ENCODE results near the gene AOAH. TPM values are rescaled to one million over a fixed set of nuclear protein-coding genes. Genes with fewer than 3 reads are reported as not detected.

Gene AOAH
- total RNA-seq, 1 donor from 2014 or later, result 5.5 TPM

DNA sequence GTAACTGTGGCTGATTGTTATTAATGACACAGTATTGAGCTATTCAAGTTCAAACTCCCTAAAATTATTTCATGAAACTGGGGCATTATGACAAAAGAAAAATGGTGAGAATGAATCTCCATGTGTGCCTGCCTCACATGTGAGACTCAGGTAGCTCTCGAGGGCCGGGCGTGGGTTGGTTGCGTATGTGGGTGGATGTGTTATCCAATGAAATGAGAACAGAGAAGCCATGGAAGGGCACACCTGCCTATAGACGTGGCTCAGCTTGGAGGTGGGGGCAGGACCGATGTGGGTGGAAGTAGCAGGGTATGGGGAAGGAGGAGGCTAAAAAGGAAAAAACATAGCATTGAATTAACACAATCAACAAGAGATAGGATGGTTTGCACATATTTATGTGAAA is 96.5 kb downstream of the AOAH start:
- no peak overlapping the region for H3K4me3 ChIP-seq
- no peak overlapping the region for H3K9ac ChIP-seq
- H3K27me3 ChIP-seq, result no peaks in the 10 kb centered on the region
- no peak overlapping the region for H3K27ac Mint-ChIP-seq
- no peaks in the 10 kb centered on the region for H4K20me1 ChIP-seq (ENCODE audit: low read depth)
- no peak overlapping the region for H2AFZ ChIP-seq (replicated peaks)
- DNase-seq (ENCODE audit: low spot score), result no peak
- H3K36me3 Mint-ChIP-seq, result no peaks in the 10 kb centered on the region
- H3K4me1 Mint-ChIP-seq, result peaks cover 24% of the 10 kb centered on the region
- no peaks in the 10 kb centered on the region for H3K9me3 ChIP-seq (ENCODE audit: low read depth)
- H3K36me3 ChIP-seq, result no peaks in the 10 kb centered on the region
- H3K79me2 ChIP-seq (ENCODE audit: low read depth), result no peaks in the 10 kb centered on the region
- H3K4me1 ChIP-seq, result peaks cover 17% of the 10 kb centered on the region
- TF ChIP-seq CTCF (IDR thresholded peaks at IDR 0.05) (no peak), EZH2 (IDR thresholded peaks at IDR 0.05) (no peak), EZH2phosphoT487 (IDR thresholded peaks at IDR 0.05) (no peak)
- no peak overlapping the region for H3K4me2 ChIP-seq
- no peaks in the 10 kb centered on the region for H3F3A ChIP-seq (ENCODE audit: low read depth)
- no peak overlapping the region for H3K4me3 Mint-ChIP-seq
- H3K27ac ChIP-seq, result no peak overlapping the region
- H3K27me3 Mint-ChIP-seq (ENCODE audit: insufficient read depth, low read depth), result peaks cover 8% of the 10 kb centered on the region
- H3K9me3 Mint-ChIP-seq, result no peaks in the 10 kb centered on the region

- no peaks in the 10 kb centered on the region for H3K9me3 Mint-ChIP-seq
Measured at GRCh38 chr7:36626111-36626510, 98.2 kb downstream of the AOAH start.

GRCh38 chr7:36625247-36625646 is 99.0 kb downstream of the AOAH start:
- H3F3A ChIP-seq (ENCODE audit: low read depth), result no peaks in the 10 kb centered on the region
- no peak overlapping the region for H2AFZ ChIP-seq (replicated peaks)
- H3K36me3 ChIP-seq, result no peaks in the 10 kb centered on the region
- Mint-ChIP-seq H3K9me3 (no peaks in the 10 kb centered on the region), H3K36me3 (no peaks in the 10 kb centered on the region), H3K4me1 (peaks cover 34% of the 10 kb centered on the region), H3K27me3 (ENCODE audit: insufficient read depth, low read depth) (peaks cover 6% of the 10 kb centered on the region), H3K27ac (no peak overlapping the region), H3K4me3 (no peak overlapping the region)
- H3K4me2 ChIP-seq, result no peak overlapping the region
- no peaks in the 10 kb centered on the region for H3K79me2 ChIP-seq (ENCODE audit: low read depth)
- no peaks in the 10 kb centered on the region for H4K20me1 ChIP-seq (ENCODE audit: low read depth)
- H3K4me3 ChIP-seq, result no peak overlapping the region
- DNase-seq (ENCODE audit: low spot score), result no peak
- no peak for TF ChIP-seq EZH2phosphoT487 (IDR thresholded peaks at IDR 0.05)
- no peak for TF ChIP-seq CTCF (IDR thresholded peaks at IDR 0.05)
- TF ChIP-seq EZH2 (IDR thresholded peaks at IDR 0.05), result no peak
- H3K9ac ChIP-seq, result no peak overlapping the region
- H3K27ac ChIP-seq, result no peak overlapping the region
- no peaks in the 10 kb centered on the region for H3K27me3 ChIP-seq
- peaks cover 16% of the 10 kb centered on the region for H3K4me1 ChIP-seq
- no peaks in the 10 kb centered on the region for H3K9me3 ChIP-seq (ENCODE audit: low read depth)

More at GRCh38 chr7:36626111-36626510, 98.2 kb downstream of the AOAH start:
- Mint-ChIP-seq H3K27me3 (ENCODE audit: insufficient read depth, low read depth) (peaks cover 6% of the 10 kb centered on the region), H3K4me3 (no peak overlapping the region), H3K27ac (no peak overlapping the region), H3K36me3 (no peaks in the 10 kb centered on the region), H3K4me1 (peaks cover 29% of the 10 kb centered on the region)
- Histone ChIP-seq H3K27ac (no peak overlapping the region), H3K36me3 (no peaks in the 10 kb centered on the region), H3K9ac (no peak overlapping the region), H3K9me3 (ENCODE audit: low read depth) (no peaks in the 10 kb centered on the region), H3K27me3 (no peaks in the 10 kb centered on the region), H3F3A (ENCODE audit: low read depth) (no peaks in the 10 kb centered on the region), H3K4me3 (no peak overlapping the region), H4K20me1 (ENCODE audit: low read depth) (no peaks in the 10 kb centered on the region), H2AFZ (replicated peaks) (no peak overlapping the region), H3K79me2 (ENCODE audit: low read depth) (no peaks in the 10 kb centered on the region), H3K4me1 (peaks cover 10% of the 10 kb centered on the region), H3K4me2 (no peak overlapping the region)
- DNase-seq (ENCODE audit: low spot score), result no peak
- no peak for TF ChIP-seq CTCF (IDR thresholded peaks at IDR 0.05)
- TF ChIP-seq EZH2phosphoT487 (IDR thresholded peaks at IDR 0.05), result no peak
- no peak for TF ChIP-seq EZH2 (IDR thresholded peaks at IDR 0.05)

Measured in neural progenitor cell (in vitro differentiated cells).